Stimulated activated CD4-positive, alpha-beta T cell treated with anti-CD3 and anti-CD28 coated beads, Interleukin-2, amount 100 ng/mL, for 4 hours (primary cell): ENCODE measurements around the gene IER5.
"Not testable (repeated sequence)": the region's sequence is repeated elsewhere in the genome, so short reads cannot be mapped to it uniquely, and the experiment has no call there.

Experiments used
- DNase-seq: peaks from one replicate; pipeline ENCODE4 v3.0.0-alpha.2; 2020; ENCODE audit warnings: low read depth

IER5 gene

GRCh38 chr1:181115971-181116370 lies 27.5 kb downstream of the IER5 start:
- DNase-seq, result not testable (repeated sequence)

GRCh38 chr1:181116819-181117390 lies 28.4 kb downstream of the IER5 start:
- DNase-seq, result no peak

- DNase-seq, result no peak
Observed at GRCh38 chr1:181117648-181118449, 29.3 kb downstream of the IER5 start.

- DNase-seq, result no peak
Observed at GRCh38 chr1:181119093-181119989, 30.8 kb downstream of the IER5 start.

- no peak for DNase-seq
Observed at GRCh38 chr1:181120924-181121323, 32.4 kb downstream of the IER5 start.

DNA sequence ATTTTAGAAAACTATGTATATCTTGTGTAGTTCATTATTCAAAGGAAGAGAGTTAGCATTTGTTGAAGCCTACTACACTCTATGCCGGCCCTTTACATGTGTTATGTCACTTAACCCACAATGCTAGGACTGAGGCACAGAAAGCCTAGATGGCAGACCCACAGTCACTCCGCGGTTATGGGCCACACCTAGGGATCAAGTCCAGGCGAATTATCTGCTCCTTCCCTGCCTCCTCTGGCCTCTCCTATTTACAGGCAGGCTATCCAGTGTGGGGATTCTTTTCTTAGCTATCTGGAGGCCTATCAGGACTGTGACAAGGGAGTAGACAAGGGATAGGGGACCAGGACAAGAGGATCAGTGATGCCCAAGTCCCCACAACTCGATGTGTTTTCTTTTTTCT lies 33.0 kb downstream of the IER5 start:
- DNase-seq, result no peak

GRCh38 chr1:181122222-181122621 lies 33.7 kb downstream of the IER5 start:
- DNase-seq, result no peak

- DNase-seq, result no peak
Observed at GRCh38 chr1:181123173-181123572, 34.7 kb downstream of the IER5 start.

DNA sequence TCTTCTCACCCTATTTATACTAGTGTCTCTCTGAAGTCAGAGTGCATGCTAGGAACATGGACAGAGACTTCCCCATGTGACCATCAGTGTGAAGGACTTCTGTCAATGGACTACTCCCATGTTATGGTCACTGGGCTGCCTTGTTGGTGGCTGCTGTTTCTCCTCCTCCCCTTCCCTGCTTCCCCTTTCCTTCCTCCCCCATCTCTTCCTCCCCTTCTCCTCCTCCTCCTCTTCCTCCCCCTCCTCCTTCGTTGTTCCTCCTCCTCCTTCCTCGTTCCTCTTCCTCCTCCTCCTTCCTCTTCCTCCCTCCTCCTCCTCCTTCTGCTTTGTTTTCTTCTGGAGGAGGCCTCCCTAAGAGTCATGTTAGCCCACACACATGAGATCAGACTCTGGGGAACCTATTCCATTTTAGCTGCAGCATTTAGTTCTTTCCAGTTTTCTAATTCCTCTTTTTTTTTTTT lies 35.8 kb downstream of the IER5 start:
- DNase-seq, result no peak

GRCh38 chr1:181126289-181126688 lies 37.8 kb downstream of the IER5 start:
- DNase-seq, result no peak

GRCh38 chr1:181126871-181127587 lies 38.5 kb downstream of the IER5 start:
- no peak for DNase-seq

- no peak for DNase-seq
Observed at GRCh38 chr1:181127898-181128453, 39.5 kb downstream of the IER5 start.

GRCh38 chr1:181128592-181129497 lies 40.3 kb downstream of the IER5 start:
- DNase-seq, result no peak

DNA sequence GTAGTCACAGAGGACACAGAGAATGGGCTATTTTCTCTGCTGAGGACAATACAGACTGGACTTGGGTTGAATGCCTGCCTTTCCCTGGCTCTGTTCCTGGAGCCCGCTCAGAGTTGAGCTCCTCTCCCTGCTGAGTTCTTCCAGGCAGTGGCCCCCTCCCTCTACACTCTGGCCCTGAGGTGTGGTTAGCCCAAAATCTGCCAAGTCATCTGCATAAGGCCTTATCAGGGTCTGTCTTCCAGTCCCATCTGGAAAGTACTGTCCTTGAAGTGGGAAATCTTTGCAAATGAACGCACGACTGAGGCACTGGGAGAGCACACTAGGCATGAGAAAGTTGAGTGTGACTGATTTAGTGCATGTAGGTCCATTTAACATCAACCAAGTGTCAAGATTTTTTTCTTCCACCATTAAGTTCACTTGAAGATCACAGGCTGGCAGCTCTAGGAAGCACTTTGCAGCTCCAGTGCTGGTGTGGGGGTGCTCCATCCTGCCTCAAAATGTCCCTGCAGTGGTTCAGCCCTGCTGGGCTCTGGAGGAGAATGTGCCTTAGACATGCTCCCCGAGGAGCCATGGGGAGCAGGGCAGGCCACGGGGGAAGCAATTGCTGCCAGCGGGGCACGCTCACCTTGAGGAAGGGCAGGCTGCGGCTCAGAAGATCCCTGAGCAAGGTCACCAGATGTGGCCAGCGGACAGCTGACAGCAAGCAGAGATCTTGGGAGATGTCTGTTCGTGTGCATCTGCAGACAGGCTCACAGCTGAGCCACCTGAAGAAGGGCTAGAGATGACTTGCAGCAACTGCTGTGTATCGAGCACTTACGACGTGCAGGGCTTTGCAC lies 41.5 kb downstream of the IER5 start:
- no peak for DNase-seq

DNA sequence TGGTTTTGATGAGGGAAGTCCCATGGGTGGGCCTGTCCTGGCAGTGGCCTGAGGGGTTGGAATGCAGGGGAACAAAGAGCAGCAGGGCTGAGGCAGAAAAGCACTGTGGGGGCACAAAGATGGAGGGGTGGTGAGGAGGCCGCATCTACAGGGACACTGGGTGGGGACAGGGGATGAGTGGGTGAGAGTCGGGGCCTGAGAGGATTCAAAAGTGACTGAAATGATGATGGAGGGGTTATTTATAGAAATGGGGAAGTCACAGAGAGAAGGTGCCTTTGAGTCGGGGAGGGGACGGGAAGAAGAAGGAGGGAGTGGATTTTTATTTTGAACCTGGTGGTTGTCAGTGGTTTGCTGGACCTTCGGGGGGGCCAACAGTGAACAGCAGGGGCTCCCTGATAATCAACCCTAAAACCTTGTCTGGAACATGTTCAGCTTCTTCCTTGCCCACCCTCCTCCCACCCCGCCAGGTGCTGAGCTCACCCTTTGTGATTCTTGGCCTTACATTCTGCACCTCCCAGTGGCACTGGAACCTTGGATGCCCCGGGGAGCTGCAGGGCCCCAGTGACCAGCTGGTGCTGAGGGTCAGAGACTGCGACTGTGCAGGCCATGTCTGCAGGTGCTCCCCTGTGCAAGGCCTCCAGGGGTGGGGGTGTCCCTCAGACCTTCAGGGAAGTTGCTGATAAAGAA lies 42.9 kb downstream of the IER5 start:
- no peak for DNase-seq

GRCh38 chr1:181133441-181133951 lies 45.0 kb downstream of the IER5 start:
- no peak for DNase-seq

GRCh38 chr1:181133969-181134418 lies 45.5 kb downstream of the IER5 start:
- no peak for DNase-seq

- no peak for DNase-seq
Observed at GRCh38 chr1:181134543-181135436, 46.3 kb downstream of the IER5 start.
